ENCODE measurements around the gene IFI27L1.
A peak's percentile ranks its signal among the peaks of the same experiment; 100 is the strongest.

IFI27L1 gene

GRCh38 chr14:94080621-94081385, at the start of gene IFI27L1, which contains the start of gene DDX24:
Gene IFI27L1 (plus strand): TSS chr14:94081310. CDS start chr14:94096938, 15,628 bp downstream.
Gene DDX24 (minus strand): TSS chr14:94081202. CDS start chr14:94079742, 1,460 bp downstream.
- DNase-seq = peak; percentile 20 to 96 (median 90)

- DNase-seq = no peak
These were observed 49.2 kb upstream of the IFI27L1 start for GRCh38 chr14:94031883-94032279.

- DNase-seq = no peak
These were observed 46.2 kb upstream of the IFI27L1 start for GRCh38 chr14:94034886-94035285.

GRCh38 chr14:94036313-94037167, 44.6 kb upstream of the IFI27L1 start:
- peak in 35 of 51 donors; percentile 11 to 75 (median 38) for DNase-seq

DNA sequence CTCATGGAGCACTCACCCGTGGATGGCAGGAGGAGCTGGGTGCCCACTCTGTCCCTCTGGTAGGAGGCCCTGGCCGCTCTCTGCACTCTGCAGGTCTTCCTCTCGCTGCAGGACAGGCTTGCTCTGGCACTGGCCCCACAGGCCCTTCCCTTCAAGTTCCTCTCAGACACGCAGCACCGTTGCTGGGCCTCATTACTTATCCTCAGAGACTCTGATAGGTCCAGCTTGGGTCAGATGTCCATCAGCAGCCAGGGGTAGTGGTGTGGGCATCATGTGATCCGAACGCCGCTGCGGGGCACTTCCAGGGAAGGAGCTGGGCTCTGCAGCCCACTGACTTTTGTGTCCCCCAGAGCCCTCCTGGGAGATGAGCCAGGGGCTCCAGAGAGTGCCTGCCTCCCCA, 43.2 kb upstream of the IFI27L1 start:
- DNase-seq = no peak

- DNase-seq = no peak
These were observed 42.6 kb upstream of the IFI27L1 start for GRCh38 chr14:94038510-94038909.

DNA sequence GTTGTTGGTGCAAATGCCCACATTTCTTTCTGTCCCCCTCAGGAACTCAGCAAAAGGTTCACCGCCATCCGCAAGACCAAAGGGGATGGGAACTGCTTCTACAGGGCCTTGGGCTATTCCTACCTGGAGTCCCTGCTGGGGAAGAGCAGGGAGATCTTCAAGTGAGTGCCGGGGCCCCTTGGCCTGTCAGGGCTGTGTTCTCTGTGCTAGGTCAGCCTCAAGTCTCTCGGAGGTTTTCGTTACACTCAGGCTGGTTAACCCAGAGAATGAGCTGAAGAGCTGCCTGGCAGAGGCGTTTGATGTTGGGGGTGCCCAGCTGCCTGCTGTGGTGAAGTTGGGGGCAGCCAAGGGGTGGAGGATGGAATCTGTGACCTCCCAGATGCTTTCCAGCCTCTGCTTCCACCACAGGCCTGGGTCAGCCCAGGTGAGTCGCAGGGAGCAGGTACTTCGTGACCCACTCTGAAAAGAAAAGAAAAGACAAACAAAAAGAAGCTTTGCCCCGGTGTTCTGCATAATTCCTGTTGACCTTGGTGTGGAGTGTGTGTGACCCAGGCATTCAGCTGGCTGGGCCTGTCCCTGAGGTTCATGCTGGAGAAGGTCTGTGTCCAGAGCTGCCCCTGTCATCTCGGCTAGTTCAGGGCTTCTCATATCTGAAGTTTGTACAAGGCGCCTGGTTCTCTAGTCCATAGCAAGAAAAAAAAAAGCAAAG, 42.0 kb upstream of the IFI27L1 start:
- DNase-seq = no peak

DNA sequence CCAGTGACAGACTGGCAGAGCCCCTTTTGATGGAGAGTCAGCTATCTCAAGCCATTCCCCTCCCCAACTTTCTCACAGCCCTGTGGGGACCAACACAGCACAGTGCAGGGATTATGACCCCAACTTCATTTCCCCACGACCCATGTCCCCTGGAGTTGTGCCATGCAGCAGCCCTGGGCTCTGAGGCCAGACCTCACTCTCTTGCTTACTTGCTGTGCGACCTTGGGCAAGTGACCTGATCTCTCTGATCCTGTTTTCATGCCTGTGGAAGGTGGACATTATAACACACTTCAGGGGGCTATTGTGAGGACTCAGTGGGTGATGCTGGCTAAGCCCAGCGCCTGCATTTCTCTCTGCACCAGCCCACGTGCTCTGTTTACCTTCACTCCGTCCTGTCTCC, 40.9 kb upstream of the IFI27L1 start:
- DNase-seq = no peak

DNA sequence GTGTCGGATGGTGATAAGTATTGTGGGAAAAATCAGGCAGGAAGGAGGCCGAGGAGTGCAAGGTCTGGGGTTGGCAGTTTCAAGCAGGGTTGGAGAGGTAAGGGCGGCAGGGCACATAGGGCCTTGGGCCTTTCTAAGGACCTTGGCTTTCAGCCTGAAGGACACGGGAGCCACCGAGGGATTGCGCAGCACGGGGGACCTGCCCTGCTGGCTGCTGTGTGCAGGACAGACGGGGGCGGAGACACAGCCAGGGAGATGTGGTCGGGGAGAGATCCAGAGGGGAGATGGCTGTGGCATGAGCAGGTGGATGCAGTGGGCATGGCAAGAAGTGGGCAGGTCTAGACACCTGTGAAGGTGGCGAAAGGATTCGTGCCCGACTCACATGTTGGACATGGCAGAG, 40.3 kb upstream of the IFI27L1 start:
- no peak for DNase-seq

GRCh38 chr14:94041551-94042346, 39.4 kb upstream of the IFI27L1 start:
- peak in 1 of 51 donors; percentile 25 for DNase-seq

GRCh38 chr14:94042433-94043091, 38.5 kb upstream of the IFI27L1 start:
- peak in 1 of 51 donors; percentile 8 for DNase-seq

- DNase-seq = peak in 1 of 51 donors; percentile 48
These were observed 37.9 kb upstream of the IFI27L1 start for GRCh38 chr14:94043111-94043755.

DNA sequence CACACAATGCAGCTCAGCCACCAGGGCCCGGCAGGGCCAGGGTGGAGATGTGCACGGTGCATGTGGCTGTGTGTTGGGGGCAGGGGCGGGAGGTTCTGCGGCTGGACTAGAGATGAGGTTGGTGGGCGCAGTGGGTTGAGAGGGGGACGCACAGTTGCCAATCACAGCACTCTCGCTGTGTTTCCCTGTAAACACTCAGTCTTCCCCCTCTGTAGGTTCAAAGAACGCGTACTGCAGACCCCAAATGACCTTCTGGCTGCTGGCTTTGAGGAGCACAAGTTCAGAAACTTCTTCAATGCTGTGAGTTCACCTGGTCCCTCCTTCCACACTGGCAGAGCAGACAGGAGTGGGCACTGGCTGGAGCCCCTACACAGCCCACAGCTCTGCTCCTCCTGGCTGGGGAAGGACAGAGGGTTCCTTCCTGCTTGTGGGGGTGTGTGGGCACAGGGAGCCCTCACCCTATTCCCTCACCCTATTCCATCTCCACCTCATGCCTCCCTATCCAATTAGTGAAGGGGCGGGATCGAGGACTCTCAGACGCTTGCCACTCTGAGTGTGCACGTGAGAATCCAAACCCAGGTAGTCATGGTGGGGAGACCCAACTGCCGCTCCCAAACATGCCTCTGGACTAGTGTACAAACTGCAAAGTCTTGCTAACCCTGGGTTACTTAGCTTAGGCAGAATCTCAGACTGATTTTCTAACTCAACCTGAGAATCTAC, 37.2 kb upstream of the IFI27L1 start:
- no peak for DNase-seq

- DNase-seq = no peak
These were observed 36.5 kb upstream of the IFI27L1 start for GRCh38 chr14:94044476-94045091.

GRCh38 chr14:94045101-94045500, 36.0 kb upstream of the IFI27L1 start:
- no peak for DNase-seq

DNA sequence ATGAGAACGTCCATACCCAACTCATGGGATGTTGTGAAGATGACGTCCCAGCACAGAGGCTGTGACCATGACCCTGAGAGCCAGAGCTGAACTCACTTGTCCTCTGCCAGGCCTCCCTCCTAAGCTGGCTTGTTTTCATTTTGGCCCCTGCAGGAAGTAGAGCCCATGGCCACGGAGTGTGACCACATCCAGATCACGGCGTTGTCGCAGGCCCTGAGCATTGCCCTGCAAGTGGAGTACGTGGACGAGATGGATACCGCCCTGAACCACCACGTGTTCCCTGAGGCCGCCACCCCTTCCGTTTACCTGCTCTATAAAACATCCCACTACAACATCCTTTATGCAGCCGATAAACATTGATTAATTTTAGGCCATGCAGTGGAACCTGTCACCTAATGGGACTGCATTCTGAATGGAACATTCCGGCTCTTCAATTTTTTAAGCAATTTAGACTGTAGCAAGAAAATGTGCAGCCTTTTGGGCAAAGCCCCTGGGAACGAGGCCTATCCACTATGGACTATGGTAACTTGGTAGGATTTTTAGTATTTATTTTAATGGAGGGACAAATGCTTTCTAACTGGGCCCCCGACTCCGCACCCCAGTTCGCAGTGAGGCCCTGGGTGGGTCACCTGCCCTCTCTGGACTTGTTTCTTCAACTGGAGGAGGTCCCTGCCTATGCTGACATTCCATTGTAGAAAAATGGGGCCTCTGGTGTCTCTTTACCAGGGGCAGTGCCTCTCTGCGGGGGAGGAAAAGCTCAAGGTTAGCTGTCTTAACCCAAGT, 35.4 kb upstream of the IFI27L1 start:
- no peak for DNase-seq

DNA sequence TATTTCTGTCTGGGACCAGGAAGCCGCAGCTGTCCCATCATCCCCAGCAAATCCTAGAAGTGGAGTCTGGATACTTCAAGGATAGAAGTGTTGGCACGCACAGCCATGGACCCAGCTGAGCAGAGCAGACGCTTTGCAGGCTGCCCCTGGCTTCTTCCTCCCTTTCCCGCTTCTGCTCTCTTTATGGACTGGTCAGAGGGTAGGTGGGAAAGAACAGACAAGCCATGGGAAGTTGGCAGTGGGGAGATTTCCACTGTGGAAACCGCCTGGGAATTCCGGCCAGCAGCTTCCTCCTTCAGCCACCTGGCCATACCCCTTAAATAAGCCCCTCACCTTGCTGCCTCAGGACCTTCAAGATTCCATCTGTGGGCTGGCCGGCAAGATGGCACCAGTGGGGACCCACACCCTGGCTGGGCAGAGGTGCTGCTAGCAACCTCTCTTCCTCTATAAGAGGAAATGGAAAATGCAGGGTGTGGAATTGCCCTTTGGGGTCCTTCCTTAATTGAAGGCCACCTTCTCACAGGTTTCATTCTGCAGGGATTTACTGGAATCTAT, 34.3 kb upstream of the IFI27L1 start:
- DNase-seq = no peak

DNA sequence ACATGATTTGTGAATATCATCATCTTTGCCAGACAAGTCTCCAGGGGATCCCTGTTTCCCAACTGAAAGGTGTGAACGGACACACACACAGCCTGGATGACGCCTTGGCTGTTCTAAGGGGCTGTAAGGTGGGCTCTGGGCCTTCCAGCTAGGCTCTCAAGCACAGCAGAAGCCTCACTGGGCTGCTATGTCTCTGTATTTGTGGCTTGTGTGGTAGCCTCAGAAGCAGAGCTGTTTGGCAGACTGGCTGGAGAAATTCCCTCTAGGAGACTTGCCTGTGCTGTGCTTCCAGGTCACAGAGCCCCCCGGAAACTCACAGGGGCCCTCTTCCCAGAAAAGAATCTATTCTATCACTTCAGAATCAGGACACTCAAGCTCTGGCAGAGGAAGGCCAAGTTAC, 33.5 kb upstream of the IFI27L1 start:
- DNase-seq = no peak
